K562 (cell line): ENCODE data around the gene MAPRE2. TPM values are rescaled to one million over a fixed set of nuclear protein-coding genes. Genes with fewer than 3 reads are reported as not detected.

Experiments
- ATAC-seq: fragments of 200-7000 bp; cut with Tn5 transposase; 3 replicates; pipeline ENCODE4 v1.9.1; 2020; ENCODE audit warnings: moderate library complexity
- BruUV-seq: library from RNA; stranded (reverse); fragments of 400-500 nt; replicated peaks from 2 replicates; lab custom pipeline; 2021; lab: Mats Ljungman, UMichigan
- CTCF ChIA-PET: fragments of 300-600 bp; formaldehyde crosslinking; extraction: SDS; loops from one replicate; lab custom pipeline; 2021; ENCODE audit warnings: low intra/inter-chr PET ratio; lab: Yijun Ruan, JAX
- POLR2A ChIA-PET: fragments of 300-600, 350-650 bp; sonication (Branson Sonifier 250); formaldehyde crosslinking; extraction: SDS; loops from one replicate; lab custom pipeline; 2021; ENCODE audit warnings: antibody characterized with exemption, inconsistent platforms; lab: Yijun Ruan, JAX
- DNase-seq, 4 experiments: peaks; one replicate each; pipeline versions ENCODE4 v3.0.0 to v3.0.0-alpha.2; 2011 to 2018; ENCODE audit warnings: low spot score in 3 of 4, mixed read lengths in 3 of 4; ENCODE audit errors: extremely low read depth in 1 of 4
- FAIRE-seq: peaks from 2 replicates; lab custom pipeline; 2011; peaks lifted over from hg19 to GRCh38; lab: Jason Lieb, UNC
- H2AFZ ChIP-seq: 2 replicates; pipeline ENCODE4 v1.6.0; 2011; ENCODE audit warnings: low read depth, low read length, control low read depth, inconsistent platforms
- H3K27ac ChIP-seq: fragments of 200-600 bp; 3 replicates; pipeline ENCODE4 v1.8.0; 2011; ENCODE audit warnings: low read depth, mild to moderate bottlenecking, control low read depth, inconsistent platforms, low read length, moderate library complexity, mixed read lengths; ENCODE audit errors: extremely low read depth
- H3K27me3 ChIP-seq, 2 experiments: fragments of 300-600 bp in 1 of 2; 2 replicates in 1 of 2; 3 replicates in 1 of 2; pipeline versions ENCODE4 v1.6.0 to v1.8.0; 2011; ENCODE audit warnings: inconsistent platforms in 2 of 2, low read length in 2 of 2, mild to moderate bottlenecking in 1 of 2, mixed read lengths in 1 of 2, moderate library complexity in 1 of 2; ENCODE audit not compliant: control insufficient read depth in 2 of 2, insufficient read depth in 2 of 2
- H3K36me3 ChIP-seq: fragments of 300-600 bp; 3 replicates; pipeline ENCODE4 v1.8.0; 2011; ENCODE audit warnings: mild to moderate bottlenecking, low read length, inconsistent platforms; ENCODE audit not compliant: control insufficient read depth, insufficient read depth
- H3K4me1 ChIP-seq, 2 experiments: fragments of 200-600 bp in 1 of 2; replicated peaks in 1 of 2; 2 replicates in 1 of 2; 3 replicates in 1 of 2; pipeline versions ENCODE4 v1.5.1 to v1.8.0; 2011; ENCODE audit warnings: inconsistent platforms in 2 of 2, low read length in 2 of 2, mild to moderate bottlenecking in 1 of 2, mixed read lengths in 1 of 2, moderate library complexity in 1 of 2; ENCODE audit not compliant: control insufficient read depth in 2 of 2, insufficient read depth in 2 of 2
- H3K4me2 ChIP-seq: 2 replicates; pipeline ENCODE4 v1.6.1; 2011; ENCODE audit warnings: low read length, control low read depth, inconsistent platforms, mixed read lengths; ENCODE audit not compliant: insufficient read depth
- H3K4me3 ChIP-seq: fragments of 200-600 bp; sonication (generic), shearing (Covaris generic); 2 replicates; pipeline ENCODE4 v1.5.1; 2016; ENCODE audit warnings: control low read depth, inconsistent platforms
- H3K79me2 ChIP-seq: fragments of 200-600 bp; 3 replicates; pipeline ENCODE4 v1.8.0; 2011; ENCODE audit warnings: low read length, inconsistent platforms; ENCODE audit not compliant: control insufficient read depth, insufficient read depth
- H3K9ac ChIP-seq, 2 experiments: 2 replicates each; pipeline versions ENCODE4 v1.6.0 to v1.6.1; 2011; ENCODE audit warnings: low read depth in 2 of 2, low read length in 2 of 2, control low read depth in 1 of 2, inconsistent platforms in 1 of 2, mild to moderate bottlenecking in 1 of 2, mixed read lengths in 1 of 2; ENCODE audit not compliant: insufficient read depth in 1 of 2
- H3K9me1 ChIP-seq: one replicate; pipeline ENCODE4 v1.6.0; 2011; ENCODE audit warnings: inconsistent platforms, mild to moderate bottlenecking, low read length, moderate library complexity; ENCODE audit not compliant: control insufficient read depth, insufficient read depth
- H3K9me3 ChIP-seq: replicated peaks from 2 replicates; pipeline ENCODE4 v1.5.1; 2011; ENCODE audit warnings: low read depth, low read length, inconsistent platforms; ENCODE audit not compliant: control insufficient read depth, insufficient read depth
- H4K20me1 ChIP-seq: replicated peaks from 2 replicates; pipeline ENCODE4 v1.6.1; 2011; ENCODE audit warnings: low read length, inconsistent platforms, mixed read lengths; ENCODE audit not compliant: control insufficient read depth, insufficient read depth
- CTBP1 ChIP-seq: fragments of 450-650 bp; IDR thresholded peaks from 2 replicates; pipeline ENCODE4 v1.6.1; 2016; ENCODE audit warnings: borderline replicate concordance
- EHMT2 ChIP-seq: fragments of 450-650 bp; IDR thresholded peaks from 2 replicates; pipeline ENCODE4 v1.6.1; 2018; ENCODE audit warnings: antibody characterized with exemption
- FOXK1 ChIP-seq: sonication (generic); formaldehyde crosslinking; IDR thresholded peaks from 2 replicates; pipeline ENCODE4 v1.8.0; 2022; ENCODE audit warnings: missing genetic modification reagents, mild to moderate bottlenecking, borderline replicate concordance
- GTF2B ChIP-seq: IDR thresholded peaks from 2 replicates; pipeline ENCODE4 v1.6.1; 2011; ENCODE audit not compliant: insufficient read length; ENCODE audit errors: extremely low read depth
- HDAC1 ChIP-seq, 2 experiments: fragments of 450-650 bp; IDR thresholded peaks; 2 replicates each; pipeline ENCODE4 v1.6.1; 2016 to 2017; ENCODE audit warnings: inconsistent platforms in 1 of 2, mild to moderate bottlenecking in 1 of 2, moderate library complexity in 1 of 2
- MCM3 ChIP-seq: fragments of 450-650 bp; IDR thresholded peaks from 2 replicates; pipeline ENCODE4 v1.6.1; 2016
- MEF2D ChIP-seq: conservative IDR thresholded peaks from 2 replicates; pipeline ENCODE4 v1.6.1; 2016; ENCODE audit warnings: low read depth, missing genetic modification characterization, missing compliant biosample characterization
- NBN ChIP-seq: fragments of 450-650 bp; IDR thresholded peaks from 2 replicates; pipeline ENCODE4 v1.6.1; 2016; ENCODE audit warnings: low read depth, mild to moderate bottlenecking
- NFE2 ChIP-seq: IDR thresholded peaks from 2 replicates; pipeline ENCODE4 v1.6.1; 2014; ENCODE audit warnings: antibody characterized with exemption, low read depth
- SMARCA5 ChIP-seq: fragments of 450-650 bp; IDR thresholded peaks from 2 replicates; pipeline ENCODE4 v1.6.1; 2016
- SRSF9 ChIP-seq: fragments of 200-400 bp; formaldehyde crosslinking; IDR thresholded peaks from 2 replicates; pipeline ENCODE4 v1.6.1; 2017; ENCODE audit warnings: low read depth, low read length, borderline replicate concordance
- ZBTB26 ChIP-seq: fragments of 450-650 bp; formaldehyde crosslinking; IDR thresholded peaks from 2 replicates; pipeline ENCODE4 v1.4.0; 2022; ENCODE audit warnings: missing genetic modification characterization
- ZNF589 ChIP-seq: fragments of 200-800 bp; sonication (Bioruptor generic); IDR thresholded peaks from 2 replicates; pipeline ENCODE4 v1.6.1; 2016; ENCODE audit warnings: low read depth, missing genetic modification characterization, missing compliant biosample characterization
- WGBS: fragments of 100-300 bp; shearing (Covaris generic); methylation state at CpG from one replicate; pipeline ENCODE4 v1.1.6; 2016; ENCODE audit warnings: low coverage, mixed read lengths; ENCODE audit not compliant: insufficient coverage; ENCODE audit errors: missing lambda C conversion rate; 5-methylcytosine and 5-hydroxymethylcytosine counted together
- in situ Hi-C: fragments of 300-500 bp; cut with MboI; formaldehyde crosslinking; loops from 4 replicates; pipeline ENCODE4 v1.15.0; 2018; ENCODE audit warnings: inconsistent platforms, mixed read lengths
- intact Hi-C: fragments of 100-400 bp; cut with micrococcal nuclease; formaldehyde crosslinking; loops from 2 replicates; pipeline ENCODE4 v1.14.2; 2022
- polyA plus RNA-seq, 8 experiments: library from polyadenylated mRNA; depleted of rRNA in 4 of 8; stranded (reverse) in 5 of 8; unstranded in 3 of 8; fragments of >200 nt; fragmentation: Nextera tagmentation in 2 of 8; fragmentation: Illumina TruSeq in 1 of 8; extraction: Ambion mirVana in 2 of 8; extraction: Trizol in 1 of 8; gene quantifications; 2 replicates each; pipeline versions ENCODE4 v1.2.1 to v1.2.3, GENCODE V29; 2011 to 2014; ENCODE audit warnings: inconsistent platforms in 1 of 8, missing spikeins in 1 of 8
- total RNA-seq, 7 experiments: library from RNA; depleted of rRNA in 6 of 7; stranded (reverse); fragments of >200 nt in 6 of 7; fragmentation: Illumina TruSeq in 2 of 7; extraction: Trizol in 2 of 7; gene quantifications; 2 replicates each; pipeline versions ENCODE4 v1.2.1 to v1.2.3, GENCODE V29; 2011 to 2021; ENCODE audit warnings: low replicate concordance in 1 of 7
- TF ChIP-seq, protein P1 (sequence below): fragments of 200-800 bp; sonication (Bioruptor generic); IDR thresholded peaks from 2 replicates; pipeline ENCODE4 v1.6.1; 2016; ENCODE audit warnings: missing genetic modification characterization, missing compliant biosample characterization

MAPRE2 gene
- total and polyA plus RNA-seq, 9 of the 15 experiments (the other 6 are each of a cell fraction or from before 2014, with no cell fraction given) = 32.3 to 70.7 (median 40.7) TPM

GRCh38 chr18:35104391-35105051, 63.3 kb downstream of the MAPRE2 start:
- no peaks in the 10 kb centered on the region for H3K27me3 ChIP-seq
- in situ Hi-C loops (no loop called here), intact Hi-C loops (no loop called here)
- ChIA-PET CTCF (no interaction called here), POLR2A (interaction anchor here (0.9 to 1.4 kb wide), 3 partner anchors 8 to 28 kb away, joined by 3 to 6 read pairs (median 4); no protein-coding TSS in a partner anchor)
- no TSS peak for BruUV-seq
- H3K9me3 ChIP-seq = no peaks in the 10 kb centered on the region
- 7% methylated on average over 5 of the region's 5 CpGs for WGBS
- H3K4me3 ChIP-seq = no peak overlapping the region
- peak overlapping the region; percentile 67 for H3K27ac ChIP-seq
- DNase-seq (no peak), FAIRE-seq (no peak), ATAC-seq (peak; percentile 28)
- peak overlapping the region; percentile 44 for H2AFZ ChIP-seq
- peak overlapping the region; percentile 54 for H3K4me2 ChIP-seq
- no peaks in the 10 kb centered on the region for H3K9me1 ChIP-seq
- H3K4me1 ChIP-seq = peaks cover 7 to 56% of the 10 kb centered on the region in 2 experiments; a peak in 4 of 5 replicates
- peaks cover 20% of the 10 kb centered on the region for H3K79me2 ChIP-seq
- peak overlapping the region in 1 of 2 experiments; percentile 43; a peak in 2 of 4 replicates for H3K9ac ChIP-seq
- H4K20me1 ChIP-seq = no peaks in the 10 kb centered on the region
- peaks cover 4% of the 10 kb centered on the region; the same call in 1 of the 3 replicates for H3K36me3 ChIP-seq
- TF ChIP-seq ZNF589 (CRISPR knock-in tag) (peak; percentile 82), SRSF9 (no peak), NFE2 (peak; percentile 35; the same call in 1 of the 2 replicates), EHMT2 (0 out of 2 replicates have a peak, but pooled peaks have one; percentile 23), SMARCA5 (peak; percentile 61; the same call in 1 of the 2 replicates), FOXK1 (CRISPR knock-in tag) (no peak), HDAC1 (IDR thresholded peaks at IDR 0.05) (peak in 1 of 2 experiments; percentile 38; a peak in 1 of 4 replicates), ZBTB26 (CRISPR knock-in tag) (peak; percentile 78; the same call in 1 of the 2 replicates), MEF2D (tag) (peak; percentile 74), GTF2B (no peak), CTBP1 (0 out of 2 replicates have a peak, but pooled peaks have one; percentile 31), NBN (peak; percentile 62; the same call in 1 of the 2 replicates), MCM3 (no peak)
- TF ChIP-seq, protein P1, sequence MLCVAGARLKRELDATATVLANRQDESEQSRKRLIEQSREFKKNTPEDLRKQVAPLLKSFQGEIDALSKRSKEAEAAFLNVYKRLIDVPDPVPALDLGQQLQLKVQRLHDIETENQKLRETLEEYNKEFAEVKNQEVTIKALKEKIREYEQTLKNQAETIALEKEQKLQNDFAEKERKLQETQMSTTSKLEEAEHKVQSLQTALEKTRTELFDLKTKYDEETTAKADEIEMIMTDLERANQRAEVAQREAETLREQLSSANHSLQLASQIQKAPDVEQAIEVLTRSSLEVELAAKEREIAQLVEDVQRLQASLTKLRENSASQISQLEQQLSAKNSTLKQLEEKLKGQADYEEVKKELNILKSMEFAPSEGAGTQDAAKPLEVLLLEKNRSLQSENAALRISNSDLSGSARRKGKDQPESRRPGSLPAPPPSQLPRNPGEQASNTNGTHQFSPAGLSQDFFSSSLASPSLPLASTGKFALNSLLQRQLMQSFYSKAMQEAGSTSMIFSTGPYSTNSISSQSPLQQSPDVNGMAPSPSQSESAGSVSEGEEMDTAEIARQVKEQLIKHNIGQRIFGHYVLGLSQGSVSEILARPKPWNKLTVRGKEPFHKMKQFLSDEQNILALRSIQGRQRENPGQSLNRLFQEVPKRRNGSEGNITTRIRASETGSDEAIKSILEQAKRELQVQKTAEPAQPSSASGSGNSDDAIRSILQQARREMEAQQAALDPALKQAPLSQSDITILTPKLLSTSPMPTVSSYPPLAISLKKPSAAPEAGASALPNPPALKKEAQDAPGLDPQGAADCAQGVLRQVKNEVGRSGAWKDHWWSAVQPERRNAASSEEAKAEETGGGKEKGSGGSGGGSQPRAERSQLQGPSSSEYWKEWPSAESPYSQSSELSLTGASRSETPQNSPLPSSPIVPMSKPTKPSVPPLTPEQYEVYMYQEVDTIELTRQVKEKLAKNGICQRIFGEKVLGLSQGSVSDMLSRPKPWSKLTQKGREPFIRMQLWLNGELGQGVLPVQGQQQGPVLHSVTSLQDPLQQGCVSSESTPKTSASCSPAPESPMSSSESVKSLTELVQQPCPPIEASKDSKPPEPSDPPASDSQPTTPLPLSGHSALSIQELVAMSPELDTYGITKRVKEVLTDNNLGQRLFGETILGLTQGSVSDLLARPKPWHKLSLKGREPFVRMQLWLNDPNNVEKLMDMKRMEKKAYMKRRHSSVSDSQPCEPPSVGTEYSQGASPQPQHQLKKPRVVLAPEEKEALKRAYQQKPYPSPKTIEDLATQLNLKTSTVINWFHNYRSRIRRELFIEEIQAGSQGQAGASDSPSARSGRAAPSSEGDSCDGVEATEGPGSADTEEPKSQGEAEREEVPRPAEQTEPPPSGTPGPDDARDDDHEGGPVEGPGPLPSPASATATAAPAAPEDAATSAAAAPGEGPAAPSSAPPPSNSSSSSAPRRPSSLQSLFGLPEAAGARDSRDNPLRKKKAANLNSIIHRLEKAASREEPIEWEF = peak; percentile 65; the same call in 1 of the 2 replicates
